ENCODE measurements around the gene FBXL14. TPM values are rescaled to one million over a fixed set of nuclear protein-coding genes. Genes with fewer than 3 reads are reported as not detected.

The FBXL14 gene
- total and polyA plus RNA-seq, 4 donors, result 0.67 to 7.5 (median 4.9) TPM

DNA sequence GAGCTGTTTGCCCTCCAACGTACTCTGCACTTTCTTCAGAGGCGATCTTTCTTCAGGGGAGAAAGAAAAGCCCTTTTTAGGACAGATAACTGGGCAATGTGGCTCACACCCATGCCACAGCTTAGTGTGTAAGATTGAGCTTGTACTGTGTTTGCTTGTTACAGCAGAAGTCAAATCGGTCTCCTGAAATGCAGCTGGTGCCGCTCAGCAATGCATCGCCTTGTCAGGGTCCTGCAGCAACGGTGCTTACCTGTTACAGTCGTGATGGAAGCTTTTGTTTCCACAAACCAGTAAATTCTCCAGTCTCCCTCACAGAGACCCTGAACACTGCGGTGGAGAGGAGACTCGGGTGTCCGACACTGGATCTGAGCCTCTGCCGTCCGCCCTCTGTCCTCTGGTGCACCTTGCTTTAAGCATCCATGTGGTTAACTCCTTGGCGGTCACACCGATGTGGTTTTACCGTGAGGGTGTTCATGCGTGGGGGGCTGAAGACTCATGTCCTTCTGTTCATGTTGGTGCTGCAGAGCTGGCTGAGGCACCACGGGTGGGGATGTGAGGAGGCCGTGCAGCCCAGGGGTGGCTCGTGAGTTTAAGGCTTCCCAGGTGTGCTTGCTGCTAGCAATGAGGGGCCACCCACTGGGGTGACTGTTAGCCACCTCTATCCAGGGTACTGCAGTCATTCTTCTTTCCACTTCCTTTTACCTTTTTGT lies 47.3 kb downstream of the FBXL14 start:
- Histone ChIP-seq H3K4me1 (ENCODE audit: control insufficient read depth in 4 of 4, insufficient read depth in 4 of 4, low read length in 3 of 4) (peaks cover 0 to 4% (median 0%) of the 10 kb centered on the region in 4 donors), H3K9ac (ENCODE audit: low read depth in 1 of 2, low read length in 2 of 2) (no peak overlapping the region), H3K27ac (ENCODE audit: low read depth in 1 of 2, low read length in 2 of 2) (no peak overlapping the region), H3K9me3 (ENCODE audit: control insufficient read depth in 4 of 4, low read length in 3 of 4) (peaks cover 0 to 3% (median 0%) of the 10 kb centered on the region in 4 donors), H3K4me3 (ENCODE audit: low read depth in 1 of 3, low read length in 3 of 3) (no peak overlapping the region), H3K36me3 (ENCODE audit: control insufficient read depth in 4 of 4, insufficient read depth in 3 of 4, low read depth in 1 of 4, low read length in 3 of 4) (no peaks in the 10 kb centered on the region), H3K27me3 (ENCODE audit: control insufficient read depth in 4 of 4, insufficient read depth in 4 of 4, low read length in 3 of 4) (no peaks in the 10 kb centered on the region)
- DNase-seq (ENCODE audit: low spot score), result no peak
- WGBS, result 79% methylated on average over 19 of the region's 19 CpGs
- TF ChIP-seq GABPA (IDR thresholded peaks at IDR 0.05 in 1 of 2, conservative IDR thresholded peaks at IDR 0.05 in 1 of 2) (no peak), YY1 (IDR thresholded peaks at IDR 0.05) (no peak), FOXA2 (IDR thresholded peaks at IDR 0.05) (no peak), NR2F2 (IDR thresholded peaks at IDR 0.05) (no peak), RXRA (IDR thresholded peaks at IDR 0.05) (no peak), MAX (IDR thresholded peaks at IDR 0.05) (no peak), ATF3 (IDR thresholded peaks at IDR 0.05) (no peak)
- TF ChIP-seq, protein P1, sequence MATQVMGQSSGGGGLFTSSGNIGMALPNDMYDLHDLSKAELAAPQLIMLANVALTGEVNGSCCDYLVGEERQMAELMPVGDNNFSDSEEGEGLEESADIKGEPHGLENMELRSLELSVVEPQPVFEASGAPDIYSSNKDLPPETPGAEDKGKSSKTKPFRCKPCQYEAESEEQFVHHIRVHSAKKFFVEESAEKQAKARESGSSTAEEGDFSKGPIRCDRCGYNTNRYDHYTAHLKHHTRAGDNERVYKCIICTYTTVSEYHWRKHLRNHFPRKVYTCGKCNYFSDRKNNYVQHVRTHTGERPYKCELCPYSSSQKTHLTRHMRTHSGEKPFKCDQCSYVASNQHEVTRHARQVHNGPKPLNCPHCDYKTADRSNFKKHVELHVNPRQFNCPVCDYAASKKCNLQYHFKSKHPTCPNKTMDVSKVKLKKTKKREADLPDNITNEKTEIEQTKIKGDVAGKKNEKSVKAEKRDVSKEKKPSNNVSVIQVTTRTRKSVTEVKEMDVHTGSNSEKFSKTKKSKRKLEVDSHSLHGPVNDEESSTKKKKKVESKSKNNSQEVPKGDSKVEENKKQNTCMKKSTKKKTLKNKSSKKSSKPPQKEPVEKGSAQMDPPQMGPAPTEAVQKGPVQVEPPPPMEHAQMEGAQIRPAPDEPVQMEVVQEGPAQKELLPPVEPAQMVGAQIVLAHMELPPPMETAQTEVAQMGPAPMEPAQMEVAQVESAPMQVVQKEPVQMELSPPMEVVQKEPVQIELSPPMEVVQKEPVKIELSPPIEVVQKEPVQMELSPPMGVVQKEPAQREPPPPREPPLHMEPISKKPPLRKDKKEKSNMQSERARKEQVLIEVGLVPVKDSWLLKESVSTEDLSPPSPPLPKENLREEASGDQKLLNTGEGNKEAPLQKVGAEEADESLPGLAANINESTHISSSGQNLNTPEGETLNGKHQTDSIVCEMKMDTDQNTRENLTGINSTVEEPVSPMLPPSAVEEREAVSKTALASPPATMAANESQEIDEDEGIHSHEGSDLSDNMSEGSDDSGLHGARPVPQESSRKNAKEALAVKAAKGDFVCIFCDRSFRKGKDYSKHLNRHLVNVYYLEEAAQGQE (IDR thresholded peaks at IDR 0.05), result no peak

DNA sequence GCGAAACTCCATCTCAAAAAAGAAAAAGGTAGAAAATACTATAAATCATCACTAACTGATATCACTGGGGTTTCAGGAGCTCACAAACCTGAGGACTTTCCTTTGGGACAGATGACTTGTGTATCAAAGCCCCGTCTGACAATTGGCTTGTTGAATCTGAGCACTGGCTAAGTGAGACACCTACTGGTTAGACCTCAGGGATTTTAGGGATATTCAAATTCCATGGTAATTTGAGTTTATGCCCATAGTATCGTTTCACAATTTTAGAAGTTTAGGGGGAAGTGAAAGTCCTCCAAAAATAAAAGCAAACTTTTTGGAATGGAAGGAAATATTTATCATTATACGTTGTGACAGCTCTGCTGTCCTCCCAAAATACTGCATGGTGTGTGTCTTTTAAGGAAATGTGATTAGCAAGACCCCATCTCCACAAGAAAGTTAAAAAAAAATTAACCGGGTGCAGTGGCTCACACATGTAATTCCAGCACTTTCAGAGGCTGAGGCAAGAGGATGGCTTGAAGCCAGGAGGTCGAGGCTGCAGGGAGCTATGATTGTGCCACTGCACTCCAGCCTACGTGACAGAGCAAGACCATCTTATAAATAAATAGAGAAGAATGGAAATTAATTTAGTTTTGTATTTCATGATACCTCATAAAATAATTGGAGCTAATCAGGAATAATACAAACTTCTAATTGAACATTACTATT lies 49.2 kb downstream of the FBXL14 start:
- Histone ChIP-seq H3K27ac (ENCODE audit: low read depth in 1 of 2, low read length in 2 of 2) (no peak overlapping the region), H3K36me3 (ENCODE audit: control insufficient read depth in 4 of 4, insufficient read depth in 3 of 4, low read depth in 1 of 4, low read length in 3 of 4) (no peaks in the 10 kb centered on the region), H3K4me3 (ENCODE audit: low read depth in 1 of 3, low read length in 3 of 3) (no peak overlapping the region), H3K4me1 (ENCODE audit: control insufficient read depth in 4 of 4, insufficient read depth in 4 of 4, low read length in 3 of 4) (peaks cover 0 to 4% (median 0%) of the 10 kb centered on the region in 4 donors), H3K9ac (ENCODE audit: low read depth in 1 of 2, low read length in 2 of 2) (no peak overlapping the region), H3K9me3 (ENCODE audit: control insufficient read depth in 4 of 4, low read length in 3 of 4) (peaks cover 0 to 3% (median 0%) of the 10 kb centered on the region in 4 donors), H3K27me3 (ENCODE audit: control insufficient read depth in 4 of 4, insufficient read depth in 4 of 4, low read length in 3 of 4) (no peaks in the 10 kb centered on the region)
- 44% methylated on average over 7 of the region's 7 CpGs for WGBS
- DNase-seq (ENCODE audit: low spot score), result no peak
- TF ChIP-seq NR2F2 (IDR thresholded peaks at IDR 0.05) (no peak), SP1 (IDR thresholded peaks at IDR 0.05) (no peak), RAD21 (IDR thresholded peaks at IDR 0.05) (peak; percentile 81 to 84), HNF4A (conservative IDR thresholded peaks at IDR 0.05) (no peak), JUND (IDR thresholded peaks at IDR 0.05) (no peak), CTCF (IDR thresholded peaks at IDR 0.05; ENCODE audit: low read depth, low read length, missing input control) (peak; percentile 42), FOXA2 (IDR thresholded peaks at IDR 0.05) (no peak), TAF1 (conservative IDR thresholded peaks at IDR 0.05) (no peak)
- TF ChIP-seq, protein P1 (IDR thresholded peaks at IDR 0.05), result no peak
